Transverse colon (tissue), 4 donors: Measurements from ENCODE around the gene IFT81. TPM values are rescaled to one million over a fixed set of nuclear protein-coding genes. Genes with fewer than 3 reads are reported as not detected.

Experiments
- DNase-seq: peaks from one replicate; pipeline ENCODE4 v3.0.0-alpha.2; 2019
- H3K27ac ChIP-seq, 4 donors: fragments of 200-600 bp; sonication (generic); 2 replicates each; pipeline ENCODE4 v1.5.1; 2016 to 2018; ENCODE audit warnings: inconsistent platforms in 4 of 4
- H3K27me3 ChIP-seq: fragments of 200-600 bp; sonication (generic); 2 replicates; pipeline ENCODE4 v1.5.1; 2017; ENCODE audit warnings: inconsistent platforms
- H3K36me3 ChIP-seq, 4 donors: fragments of 200-600 bp; sonication (generic); 2 replicates each; pipeline ENCODE4 v1.5.1; 2017 to 2019; ENCODE audit warnings: inconsistent platforms in 4 of 4
- H3K4me1 ChIP-seq, 4 donors: fragments of 200-600 bp; sonication (generic); 2 replicates each; pipeline ENCODE4 v1.5.1; 2017 to 2020; ENCODE audit warnings: inconsistent platforms in 4 of 4
- H3K4me3 ChIP-seq, 4 donors: fragments of 200-600 bp; sonication (generic); 1 replicate in 1 of 4; 2 replicates in 3 of 4; pipeline versions ENCODE4 v1.5.1 to v1.6.1; 2017 to 2019; ENCODE audit warnings: inconsistent platforms in 4 of 4
- H3K9me3 ChIP-seq, 2 donors: fragments of 200-600 bp; sonication (generic); 2 replicates each; pipeline ENCODE4 v1.5.1; 2017 to 2019; ENCODE audit warnings: inconsistent platforms in 2 of 2
- EP300 ChIP-seq: sonication (generic); formaldehyde crosslinking; IDR thresholded peaks from one replicate; pipeline ENCODE4 v1.6.1; 2017; ENCODE audit warnings: antibody characterized with exemption, low read depth
- POLR2A ChIP-seq: fragments of 450-650 bp; IDR thresholded peaks from one replicate; pipeline ENCODE4 v1.6.1; 2016; ENCODE audit warnings: antibody characterized with exemption, mild to moderate bottlenecking, moderate library complexity
- POLR2AphosphoS5 ChIP-seq, 3 donors: sonication (generic); formaldehyde crosslinking; IDR thresholded peaks; one replicate each; pipeline ENCODE4 v1.6.1; 2016; ENCODE audit warnings: antibody characterized with exemption in 3 of 3
- WGBS, 2 donors: methylation state at CpG; one replicate each; pipeline ENCODE4 v1.1.5; 2018; ENCODE audit warnings: low coverage in 1 of 2; 5-methylcytosine and 5-hydroxymethylcytosine counted together
- in situ Hi-C, 4 donors: fragments of 200-750 bp; cut with MboI; loops; one replicate each; pipeline versions ENCODE4 v1.15.0 to v1.15.1; 2017; ENCODE audit warnings: low sequenced_read_pairs in 3 of 4, low pct_ligation_motif_present in 1 of 4, low pct_unique_long_range_greater_than_20kb in 1 of 4
- intact Hi-C: fragments of 100-400 bp; cut with DNase I; formaldehyde crosslinking; loops from one replicate; pipeline ENCODE4 v1.15.1; 2023; ENCODE audit warnings: low total_unique reads
- total RNA-seq, 4 donors: library from RNA; depleted of rRNA; stranded (reverse); fragments of >200 nt; gene quantifications; one replicate each; pipeline ENCODE4 v1.1.0, GENCODE V29; 2016
- TF ChIP-seq, protein P1 (sequence below), 5 experiments: fragments of 200-600 bp in 3 of 5; fragments of 450-650 bp in 2 of 5; sonication (generic) in 3 of 5; IDR thresholded peaks; 1 replicate in 2 of 5; 2 replicates in 3 of 5; pipeline ENCODE4 v1.5.1; 2016 to 2017; ENCODE audit warnings: antibody characterized with exemption in 5 of 5, inconsistent platforms in 3 of 5, mild to moderate bottlenecking in 2 of 5, moderate library complexity in 1 of 5

IFT81 gene
- total RNA-seq, 4 donors from 2014 or later, result 2.6 to 14.8 (median 6.4) TPM

DNA sequence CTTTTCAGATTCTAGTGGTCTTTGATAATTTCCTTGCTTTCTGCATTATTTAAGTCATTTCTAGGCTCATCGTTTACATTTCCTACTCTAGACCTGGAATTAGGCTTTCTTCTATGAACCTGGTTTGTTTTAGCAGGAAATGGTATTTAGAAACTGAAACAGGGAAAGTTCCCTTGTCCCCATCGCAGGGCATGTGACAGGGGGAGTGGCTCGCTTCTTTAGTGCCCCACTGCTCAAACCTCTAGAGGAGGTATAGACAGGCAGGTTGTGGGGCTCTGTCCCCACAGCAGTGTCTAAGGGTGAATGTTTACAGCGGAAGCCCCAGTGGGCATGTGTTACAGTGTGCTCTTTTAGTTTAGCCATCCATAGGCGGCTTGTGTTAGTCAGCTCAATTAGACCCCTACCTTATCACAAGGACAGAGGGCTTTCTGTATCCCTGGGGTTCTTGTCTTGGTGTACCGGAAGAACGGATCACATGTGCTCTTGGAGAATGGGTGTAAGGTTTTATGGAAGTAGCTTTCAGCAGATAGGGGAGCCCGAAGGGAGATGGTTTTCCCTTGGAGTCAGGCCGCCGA is 25.0 kb downstream of the IFT81 start:
- H3K36me3 ChIP-seq, result peaks cover 0 to 11% (median 0%) of the 10 kb centered on the region in 4 donors
- no peak for DNase-seq
- H3K27me3 ChIP-seq, result no peaks in the 10 kb centered on the region
- in situ Hi-C loops, result no loop called here
- H3K9me3 ChIP-seq, result no peaks in the 10 kb centered on the region
- TF ChIP-seq EP300 (no peak), POLR2A (no peak), POLR2AphosphoS5 (IDR thresholded peaks at IDR 0.05) (no peak)
- TF ChIP-seq, protein P1, sequence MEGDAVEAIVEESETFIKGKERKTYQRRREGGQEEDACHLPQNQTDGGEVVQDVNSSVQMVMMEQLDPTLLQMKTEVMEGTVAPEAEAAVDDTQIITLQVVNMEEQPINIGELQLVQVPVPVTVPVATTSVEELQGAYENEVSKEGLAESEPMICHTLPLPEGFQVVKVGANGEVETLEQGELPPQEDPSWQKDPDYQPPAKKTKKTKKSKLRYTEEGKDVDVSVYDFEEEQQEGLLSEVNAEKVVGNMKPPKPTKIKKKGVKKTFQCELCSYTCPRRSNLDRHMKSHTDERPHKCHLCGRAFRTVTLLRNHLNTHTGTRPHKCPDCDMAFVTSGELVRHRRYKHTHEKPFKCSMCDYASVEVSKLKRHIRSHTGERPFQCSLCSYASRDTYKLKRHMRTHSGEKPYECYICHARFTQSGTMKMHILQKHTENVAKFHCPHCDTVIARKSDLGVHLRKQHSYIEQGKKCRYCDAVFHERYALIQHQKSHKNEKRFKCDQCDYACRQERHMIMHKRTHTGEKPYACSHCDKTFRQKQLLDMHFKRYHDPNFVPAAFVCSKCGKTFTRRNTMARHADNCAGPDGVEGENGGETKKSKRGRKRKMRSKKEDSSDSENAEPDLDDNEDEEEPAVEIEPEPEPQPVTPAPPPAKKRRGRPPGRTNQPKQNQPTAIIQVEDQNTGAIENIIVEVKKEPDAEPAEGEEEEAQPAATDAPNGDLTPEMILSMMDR (IDR thresholded peaks at IDR 0.05), result no peak
- no peak overlapping the region for H3K27ac ChIP-seq
- H3K4me3 ChIP-seq, result no peak overlapping the region
- intact Hi-C loops, result no loop called here
- WGBS, 2 donors, result 72 to 89% methylated on average over 4 to 10 of the region's 10 CpGs
- H3K4me1 ChIP-seq, result no peaks in the 10 kb centered on the region

DNA sequence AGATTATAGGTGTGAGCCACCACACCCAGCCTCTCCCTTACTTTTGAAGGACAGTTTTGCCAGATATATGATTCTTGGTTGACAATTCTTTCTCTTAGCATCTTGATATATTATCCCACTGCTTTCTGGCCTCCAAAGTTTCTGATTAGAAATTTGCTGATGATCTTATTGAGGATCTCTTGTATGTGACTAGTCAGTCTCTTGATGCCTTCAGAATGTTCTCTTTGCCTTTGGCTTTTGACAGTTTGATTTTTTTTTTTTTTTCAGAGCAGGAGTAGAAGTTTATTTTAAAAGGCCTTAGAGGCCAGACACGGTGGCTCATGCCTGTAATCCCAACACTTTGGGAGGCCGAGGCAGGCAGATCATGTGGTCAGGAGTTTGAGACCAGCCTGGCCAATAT is 32.6 kb downstream of the IFT81 start:
- WGBS, 2 donors, result 100% methylated on average over 2 of the region's 2 CpGs
- H3K4me3 ChIP-seq, result no peak overlapping the region
- intact Hi-C loops, result no loop called here
- no peak overlapping the region for H3K27ac ChIP-seq
- DNase-seq, result no peak
- in situ Hi-C loops, result no loop called here
- peaks cover 15 to 19% of the 10 kb centered on the region in 2 donors for H3K9me3 ChIP-seq
- no peaks in the 10 kb centered on the region for H3K4me1 ChIP-seq
- TF ChIP-seq, protein P1 (IDR thresholded peaks at IDR 0.05), result no peak
- TF ChIP-seq POLR2A (no peak), EP300 (no peak), POLR2AphosphoS5 (IDR thresholded peaks at IDR 0.05) (no peak)
- no peaks in the 10 kb centered on the region for H3K27me3 ChIP-seq
- H3K36me3 ChIP-seq, result peaks cover 0 to 33% (median 9%) of the 10 kb centered on the region in 4 donors

DNA sequence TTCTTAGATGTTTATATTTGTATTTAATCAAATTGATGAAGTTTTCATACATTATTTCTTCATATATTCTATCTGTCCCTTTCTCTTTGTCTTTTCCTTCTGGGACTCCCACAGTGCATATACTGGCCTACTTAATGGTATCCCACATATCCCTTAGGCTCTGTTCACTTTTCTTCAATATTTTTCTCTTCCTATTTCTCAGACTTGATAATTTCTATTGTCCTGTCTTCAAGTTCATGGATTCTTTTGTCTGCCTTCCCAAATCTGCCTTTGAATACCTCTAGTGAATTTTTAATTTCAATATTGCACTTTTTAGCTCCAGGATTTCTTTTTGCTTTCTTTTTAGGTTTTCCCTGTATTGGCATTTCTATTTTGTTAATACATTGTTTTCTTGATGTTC is 33.4 kb downstream of the IFT81 start:
- Histone ChIP-seq H3K4me1 (no peaks in the 10 kb centered on the region), H3K9me3 (peaks cover 15 to 19% of the 10 kb centered on the region in 2 donors), H3K36me3 (peaks cover 0 to 33% (median 9%) of the 10 kb centered on the region in 4 donors), H3K27ac (no peak overlapping the region), H3K4me3 (no peak overlapping the region), H3K27me3 (no peaks in the 10 kb centered on the region)
- intact Hi-C loops (no loop called here), in situ Hi-C loops (no loop called here)
- DNase-seq, result no peak
- no peak for TF ChIP-seq EP300
- TF ChIP-seq POLR2AphosphoS5 (IDR thresholded peaks at IDR 0.05), result no peak
- TF ChIP-seq, protein P1 (IDR thresholded peaks at IDR 0.05), result no peak
- TF ChIP-seq POLR2A, result no peak

DNA sequence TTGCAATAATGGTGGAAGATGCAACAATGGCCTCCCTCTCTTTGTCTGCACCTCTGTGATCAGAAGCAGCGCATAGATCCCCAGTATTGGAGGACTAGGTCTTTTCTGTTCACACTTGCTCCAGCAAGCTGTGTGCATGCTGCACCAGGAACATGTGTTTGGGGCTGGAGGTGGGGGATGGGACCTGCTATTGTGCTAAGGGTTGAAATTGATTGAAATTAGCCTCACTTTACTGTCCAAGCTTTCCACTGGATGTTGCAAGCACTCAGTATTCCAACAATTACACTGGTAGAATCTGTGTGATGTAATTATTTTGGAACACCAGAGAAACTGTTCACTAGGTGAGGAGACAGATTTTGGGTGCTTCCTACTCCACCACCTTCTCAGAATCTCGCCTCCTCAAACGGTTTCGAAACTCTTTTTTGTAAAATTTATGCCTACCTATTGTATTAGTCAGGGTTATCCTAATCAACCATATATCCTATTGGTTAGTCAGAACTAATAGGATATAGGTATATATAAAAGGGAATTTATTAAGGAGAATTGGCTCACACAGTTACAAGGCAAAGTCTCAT is 35.6 kb downstream of the IFT81 start:
- intact Hi-C loops (no loop called here), in situ Hi-C loops (no loop called here)
- WGBS, 2 donors, result 94 to 100% methylated on average over 4 of the region's 4 CpGs
- H3K4me1 ChIP-seq, result no peaks in the 10 kb centered on the region
- peaks cover 0 to 33% (median 9%) of the 10 kb centered on the region in 4 donors for H3K36me3 ChIP-seq
- H3K27ac ChIP-seq, result no peak overlapping the region
- H3K4me3 ChIP-seq, result no peak overlapping the region
- H3K27me3 ChIP-seq, result no peaks in the 10 kb centered on the region
- no peak for DNase-seq
- H3K9me3 ChIP-seq, result peaks cover 15 to 19% of the 10 kb centered on the region in 2 donors
- TF ChIP-seq, protein P1 (IDR thresholded peaks at IDR 0.05), result no peak
- TF ChIP-seq POLR2AphosphoS5 (IDR thresholded peaks at IDR 0.05) (no peak), POLR2A (no peak), EP300 (no peak)
